ENCODE results near the gene BICRAL. TPM values are rescaled to one million over a fixed set of nuclear protein-coding genes. Genes with fewer than 3 reads are reported as not detected.

Gene BICRAL
- total and polyA plus RNA-seq, 2 of the 4 experiments (the other 2 are of a cell fraction), result 4.0 to 6.1 TPM

DNA sequence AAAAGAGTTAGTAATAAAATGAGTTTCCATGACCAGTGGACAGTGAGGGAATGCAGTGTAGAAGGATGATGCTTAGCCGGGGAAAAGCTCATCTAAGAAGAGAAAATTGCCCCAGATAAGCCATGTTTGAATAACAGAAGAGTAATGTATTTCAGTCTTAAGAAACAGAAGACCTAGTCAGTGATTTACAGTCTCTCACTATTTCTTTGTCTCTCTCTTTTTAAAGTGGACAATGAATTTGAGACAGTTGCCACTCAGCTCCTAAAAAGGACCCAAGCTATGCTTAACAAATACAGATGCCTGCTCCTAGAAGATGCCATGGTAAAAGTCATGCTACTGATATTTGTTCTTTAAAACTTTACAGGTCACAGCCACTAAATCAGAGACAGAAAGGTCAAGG lies 78.2 kb downstream of the BICRAL start:
- Histone ChIP-seq H2AFZ (replicated peaks; ENCODE audit: low read length, poor library complexity) (no peak overlapping the region), H3K36me3 (ENCODE audit: control insufficient read depth, insufficient read depth, low read length) (peaks cover 30% of the 10 kb centered on the region), H2AK5ac (ENCODE audit: low read depth, low read length) (no peak overlapping the region), H2AK9ac (replicated peaks; ENCODE audit: low read depth, low read length, poor library complexity) (no peak overlapping the region), H3K56ac (ENCODE audit: extremely low read depth, insufficient read depth, low read length) (no peak overlapping the region), H4K5ac (ENCODE audit: low read depth, low read length) (no peak overlapping the region), H3K9ac (ENCODE audit: low read depth, low read length) (no peak overlapping the region), H3K27ac (ENCODE audit: insufficient read depth, low read length) (no peak overlapping the region), H3K4me1 (ENCODE audit: control insufficient read depth, insufficient read depth, low read length) (no peaks in the 10 kb centered on the region), H4K8ac (ENCODE audit: low read depth in 2 of 2, low read length in 2 of 2) (no peak overlapping the region), H3K4me2 (ENCODE audit: low read depth, low read length) (no peak overlapping the region), H3K14ac (replicated peaks; ENCODE audit: low read depth, low read length) (no peak overlapping the region), H3K27me3 (ENCODE audit: control insufficient read depth, insufficient read depth, low read length) (no peaks in the 10 kb centered on the region), H3K18ac (ENCODE audit: low read depth, low read length) (no peak overlapping the region), H2BK5ac (ENCODE audit: low read depth, low read length, poor library complexity, severe bottlenecking) (no peak overlapping the region), H4K91ac (ENCODE audit: insufficient read depth, low read depth, low read length) (no peak overlapping the region), H3K79me1 (ENCODE audit: low read depth in 1 of 2, low read length in 2 of 2) (no peaks in the 10 kb centered on the region), H3K9me1 (ENCODE audit: insufficient read depth, low read length) (no peaks in the 10 kb centered on the region), H3K4ac (ENCODE audit: low read depth, low read length) (no peak overlapping the region), H2BK120ac (ENCODE audit: low read depth, low read length) (no peak overlapping the region), H2BK15ac (ENCODE audit: low read depth, low read length) (no peak overlapping the region), H3K23ac (ENCODE audit: low read depth, low read length) (no peak overlapping the region), H2BK20ac (ENCODE audit: low read depth, low read length) (no peak overlapping the region), H4K20me1 (ENCODE audit: insufficient read depth, low read length) (no peaks in the 10 kb centered on the region), H3K4me3 (ENCODE audit: insufficient read depth, low read depth, low read length) (no peak overlapping the region), H3K9me3 (ENCODE audit: control insufficient read depth, insufficient read depth, low read length) (no peaks in the 10 kb centered on the region)
- in situ Hi-C loops (cut with MboI; ENCODE audit: low sequenced_read_pairs), result no loop called here
- no TSS peak for BruUV-seq (replicated peaks)
- ChIA-PET POLR2A (ENCODE audit: unreplicated experiment) (no interaction called here), CTCF (no interaction called here)
- dilution Hi-C loops (cut with HindIII; ENCODE audit: low sequenced_read_pairs, unreplicated experiment), result loop anchor here (25.0 kb wide), 1 partner anchor 198 kb away; no protein-coding TSS in a partner anchor
- WGBS, 2 experiments (ENCODE audit: extremely low coverage in 2 of 2, insufficient read length in 1 of 2), result no CpG with 5 or more reads among the region's 1 CpG
- TF ChIP-seq SMC3 (IDR thresholded peaks at IDR 0.05; ENCODE audit: low read depth, low read length), result no peak
- TF ChIP-seq MXI1 (IDR thresholded peaks at IDR 0.05; ENCODE audit: borderline replicate concordance, low read depth, low read length), result no peak
- TF ChIP-seq USF2 (IDR thresholded peaks at IDR 0.05; ENCODE audit: low read depth, low read length), result no peak
- no peak for TF ChIP-seq MAZ (IDR thresholded peaks at IDR 0.05; ENCODE audit: borderline replicate concordance, low read depth, low read length)
- no peak for TF ChIP-seq POLR2A (IDR thresholded peaks at IDR 0.05; ENCODE audit: low read depth, low read length)
- no peak for TF ChIP-seq RAD21 (IDR thresholded peaks at IDR 0.05; ENCODE audit: low read length)
- no peak for TF ChIP-seq MAFK (IDR thresholded peaks at IDR 0.05; ENCODE audit: low read depth, low read length)
- no peak for TF ChIP-seq BHLHE40 (IDR thresholded peaks at IDR 0.05; ENCODE audit: low read depth, low read length)
- TF ChIP-seq CHD1 (IDR thresholded peaks at IDR 0.05; ENCODE audit: low read depth, low read length), result no peak
- no peak for TF ChIP-seq FOS (IDR thresholded peaks at IDR 0.05; ENCODE audit: low read depth, low read length)
- no peak for TF ChIP-seq CEBPB (IDR thresholded peaks at IDR 0.05; ENCODE audit: low read depth, low read length)
- no peak for TF ChIP-seq NFE2L2 (IDR thresholded peaks at IDR 0.05; ENCODE audit: low read depth, low read length)
- no peak for TF ChIP-seq RFX5 (IDR thresholded peaks at IDR 0.05; ENCODE audit: low read depth, low read length)
- no peak for TF ChIP-seq RCOR1 (IDR thresholded peaks at IDR 0.05; ENCODE audit: insufficient replicate concordance, low read length)
- TF ChIP-seq, protein P1, sequence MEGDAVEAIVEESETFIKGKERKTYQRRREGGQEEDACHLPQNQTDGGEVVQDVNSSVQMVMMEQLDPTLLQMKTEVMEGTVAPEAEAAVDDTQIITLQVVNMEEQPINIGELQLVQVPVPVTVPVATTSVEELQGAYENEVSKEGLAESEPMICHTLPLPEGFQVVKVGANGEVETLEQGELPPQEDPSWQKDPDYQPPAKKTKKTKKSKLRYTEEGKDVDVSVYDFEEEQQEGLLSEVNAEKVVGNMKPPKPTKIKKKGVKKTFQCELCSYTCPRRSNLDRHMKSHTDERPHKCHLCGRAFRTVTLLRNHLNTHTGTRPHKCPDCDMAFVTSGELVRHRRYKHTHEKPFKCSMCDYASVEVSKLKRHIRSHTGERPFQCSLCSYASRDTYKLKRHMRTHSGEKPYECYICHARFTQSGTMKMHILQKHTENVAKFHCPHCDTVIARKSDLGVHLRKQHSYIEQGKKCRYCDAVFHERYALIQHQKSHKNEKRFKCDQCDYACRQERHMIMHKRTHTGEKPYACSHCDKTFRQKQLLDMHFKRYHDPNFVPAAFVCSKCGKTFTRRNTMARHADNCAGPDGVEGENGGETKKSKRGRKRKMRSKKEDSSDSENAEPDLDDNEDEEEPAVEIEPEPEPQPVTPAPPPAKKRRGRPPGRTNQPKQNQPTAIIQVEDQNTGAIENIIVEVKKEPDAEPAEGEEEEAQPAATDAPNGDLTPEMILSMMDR (conservative IDR thresholded peaks at IDR 0.05; ENCODE audit: low read depth, low read length), result no peak
- TF ChIP-seq, protein P2, sequence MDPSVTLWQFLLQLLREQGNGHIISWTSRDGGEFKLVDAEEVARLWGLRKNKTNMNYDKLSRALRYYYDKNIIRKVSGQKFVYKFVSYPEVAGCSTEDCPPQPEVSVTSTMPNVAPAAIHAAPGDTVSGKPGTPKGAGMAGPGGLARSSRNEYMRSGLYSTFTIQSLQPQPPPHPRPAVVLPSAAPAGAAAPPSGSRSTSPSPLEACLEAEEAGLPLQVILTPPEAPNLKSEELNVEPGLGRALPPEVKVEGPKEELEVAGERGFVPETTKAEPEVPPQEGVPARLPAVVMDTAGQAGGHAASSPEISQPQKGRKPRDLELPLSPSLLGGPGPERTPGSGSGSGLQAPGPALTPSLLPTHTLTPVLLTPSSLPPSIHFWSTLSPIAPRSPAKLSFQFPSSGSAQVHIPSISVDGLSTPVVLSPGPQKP (IDR thresholded peaks at IDR 0.05; ENCODE audit: borderline replicate concordance, low read depth, low read length), result no peak
- no peak for DNase-seq
- ATAC-seq (ENCODE audit: low read depth), result no peak
- intact Hi-C loops (cut with micrococcal nuclease), result no loop called here
